Loucy (cell line): ENCODE measurements around the gene PADI4.

ENCODE experiments used
- H2AFZ ChIP-seq: fragments of 200-600 bp; sonication (generic); 2 replicates; pipeline ENCODE4 v1.6.0; 2016; ENCODE audit warnings: antibody characterized with exemption, mild to moderate bottlenecking, low read length, moderate library complexity
- H3F3A ChIP-seq: fragments of 200-600 bp; 2 replicates; pipeline ENCODE4 v1.6.0; 2016; ENCODE audit warnings: antibody characterized with exemption, low read depth, mild to moderate bottlenecking
- H3K27me3 ChIP-seq: fragments of 200-600 bp; sonication (generic); 2 replicates; pipeline ENCODE4 v1.6.1; 2014; ENCODE audit warnings: low read length, mild to moderate bottlenecking; ENCODE audit not compliant: insufficient read depth, poor library complexity, severe bottlenecking
- H3K36me3 ChIP-seq: fragments of 200-600 bp; sonication (generic); 2 replicates; pipeline ENCODE4 v1.6.1; 2016; ENCODE audit warnings: low read length; ENCODE audit not compliant: insufficient read depth
- H3K4me1 ChIP-seq: fragments of 200-600 bp; sonication (generic); 2 replicates; pipeline ENCODE4 v1.5.1; 2014; ENCODE audit warnings: low read length, mild to moderate bottlenecking; ENCODE audit not compliant: insufficient read depth, poor library complexity, severe bottlenecking
- H3K4me2 ChIP-seq: fragments of 200-600 bp; sonication (generic); 2 replicates; pipeline ENCODE4 v1.6.0; 2014; ENCODE audit warnings: antibody characterized with exemption, low read length, low read depth, mild to moderate bottlenecking; ENCODE audit not compliant: poor library complexity, severe bottlenecking
- H3K4me3 ChIP-seq: fragments of 200-600 bp; sonication (generic); 2 replicates; pipeline ENCODE4 v1.5.1; 2014; ENCODE audit warnings: low read length, mild to moderate bottlenecking, mixed read lengths; ENCODE audit not compliant: poor library complexity, severe bottlenecking
- H3K79me2 ChIP-seq: fragments of 200-600 bp; sonication (generic); 2 replicates; pipeline ENCODE4 v1.6.1; 2014; ENCODE audit warnings: low read length; ENCODE audit not compliant: insufficient read depth
- H3K9ac ChIP-seq: fragments of 200-600 bp; sonication (generic); 2 replicates; pipeline ENCODE4 v1.6.0; 2014; ENCODE audit warnings: mild to moderate bottlenecking, low read depth, low read length, moderate library complexity; ENCODE audit not compliant: poor library complexity, severe bottlenecking
- H3K9me2 ChIP-seq: fragments of 200-600 bp; sonication (generic); replicated peaks from 2 replicates; pipeline ENCODE4 v1.6.1; 2016; ENCODE audit warnings: low read depth, low read length, mixed read lengths
- H3K9me3 ChIP-seq: fragments of 200-600 bp; sonication (generic); 2 replicates; pipeline ENCODE4 v1.6.1; 2014; ENCODE audit warnings: mild to moderate bottlenecking, antibody characterized with exemption, low read length, low read depth; ENCODE audit not compliant: insufficient read depth
- H4K20me1 ChIP-seq: fragments of 200-600 bp; sonication (generic); 2 replicates; pipeline ENCODE4 v1.6.0; 2014; ENCODE audit warnings: antibody characterized with exemption, low read length, mild to moderate bottlenecking; ENCODE audit not compliant: insufficient read depth, poor library complexity, severe bottlenecking
- CTCF ChIP-seq: fragments of 200-600 bp; sonication (generic); conservative IDR thresholded peaks from 2 replicates; pipeline ENCODE4 v1.5.1; 2014; ENCODE audit warnings: mild to moderate bottlenecking, antibody characterized with exemption, low read length
- EZH2phosphoT487 ChIP-seq: fragments of 200-600 bp; IDR thresholded peaks from 2 replicates; pipeline ENCODE4 v1.6.1; 2018; ENCODE audit warnings: antibody characterized with exemption, mild to moderate bottlenecking, moderate library complexity, borderline replicate concordance

PADI4 gene

GRCh38 chr1:17307946-17308345 is at the start of gene PADI4:
PADI4 (plus strand) TSS chr1:17308197; CDS start chr1:17308223, 26 bp downstream.
- Histone ChIP-seq H3K9ac (no peak within 1 kb of the TSS), H3K4me2 (no peak within 1 kb of the TSS), H3F3A (no peaks in the 10 kb centered on the region), H3K4me3 (no peak within 1 kb of the TSS), H3K79me2 (no peaks in the 10 kb centered on the region), H3K36me3 (no peaks in the 10 kb centered on the region), H3K9me3 (no peaks in the 10 kb centered on the region), H3K4me1 (peaks cover 5% of the 10 kb centered on the region), H2AFZ (no peak within 1 kb of the TSS), H4K20me1 (no peaks in the 10 kb centered on the region), H3K9me2 (no peaks in the 10 kb centered on the region), H3K27me3 (no peaks in the 10 kb centered on the region)
- no peak for TF ChIP-seq CTCF
- TF ChIP-seq EZH2phosphoT487 = no peak

- H3F3A ChIP-seq = no peaks in the 10 kb centered on the region
- H3K4me3 ChIP-seq = no peak overlapping the region
- no peak overlapping the region for H2AFZ ChIP-seq
- TF ChIP-seq CTCF (no peak), EZH2phosphoT487 (no peak)
- no peaks in the 10 kb centered on the region for H4K20me1 ChIP-seq
- H3K9ac ChIP-seq = no peak overlapping the region
- no peaks in the 10 kb centered on the region for H3K36me3 ChIP-seq
- no peaks in the 10 kb centered on the region for H3K79me2 ChIP-seq
- no peak overlapping the region for H3K4me2 ChIP-seq
- no peaks in the 10 kb centered on the region for H3K9me2 ChIP-seq
- H3K4me1 ChIP-seq = no peaks in the 10 kb centered on the region
- no peaks in the 10 kb centered on the region for H3K27me3 ChIP-seq
- no peaks in the 10 kb centered on the region for H3K9me3 ChIP-seq
Observed at GRCh38 chr1:17258758-17259130, 49.3 kb upstream of the PADI4 start.

- Histone ChIP-seq H4K20me1 (no peaks in the 10 kb centered on the region), H3K9me2 (no peaks in the 10 kb centered on the region), H3K9ac (no peak overlapping the region), H3K4me1 (no peaks in the 10 kb centered on the region), H3K9me3 (no peaks in the 10 kb centered on the region), H3K79me2 (no peaks in the 10 kb centered on the region), H3K4me3 (no peak overlapping the region), H3K27me3 (no peaks in the 10 kb centered on the region), H3F3A (no peaks in the 10 kb centered on the region), H3K4me2 (no peak overlapping the region), H2AFZ (no peak overlapping the region), H3K36me3 (no peaks in the 10 kb centered on the region)
- no peak for TF ChIP-seq EZH2phosphoT487
- no peak for TF ChIP-seq CTCF
Observed at GRCh38 chr1:17259233-17259873, 48.6 kb upstream of the PADI4 start.
